Tibial nerve (tissue), 4 donors: Measurements from ENCODE around the gene AKR1E2. TPM values are rescaled to one million over a fixed set of nuclear protein-coding genes. Genes with fewer than 3 reads are reported as not detected.

ENCODE experiments used
- DNase-seq, 2 donors: peaks; one replicate each; pipeline ENCODE4 v3.0.0-alpha.2; 2019; ENCODE audit warnings: low spot score in 2 of 2
- H3K27ac ChIP-seq, 4 donors: fragments of 200-600 bp; sonication (generic) in 3 of 4; one replicate each; pipeline ENCODE4 v1.5.1; 2017 to 2019; ENCODE audit warnings: mild to moderate bottlenecking in 1 of 4
- H3K27me3 ChIP-seq, 2 donors: fragments of 200-600 bp; sonication (generic) in 1 of 2; one replicate each; pipeline versions ENCODE4 v1.5.1 to v1.6.0; 2017 to 2019
- H3K36me3 ChIP-seq, 3 donors: fragments of 200-600 bp; sonication (generic); one replicate each; pipeline ENCODE4 v1.5.1; 2018 to 2019
- H3K4me1 ChIP-seq, 4 donors: fragments of 200-600 bp; sonication (generic) in 3 of 4; one replicate each; pipeline ENCODE4 v1.5.1; 2017 to 2019
- H3K4me3 ChIP-seq, 4 donors: fragments of 200-600 bp; sonication (generic) in 3 of 4; one replicate each; pipeline ENCODE4 v1.5.1; 2017 to 2019; ENCODE audit warnings: mild to moderate bottlenecking in 1 of 4, moderate library complexity in 1 of 4
- H3K9me3 ChIP-seq, 4 donors: fragments of 200-600 bp; sonication (generic) in 3 of 4; one replicate each; pipeline ENCODE4 v1.5.1; 2017 to 2019
- CTCF ChIP-seq, 5 experiments: fragments of 200-600 bp in 3 of 5; fragments of 450-650 bp in 2 of 5; sonication (generic) in 3 of 5; IDR thresholded peaks; one replicate each; pipeline ENCODE4 v1.5.1; 2016 to 2019; ENCODE audit warnings: antibody characterized with exemption in 5 of 5, mild to moderate bottlenecking in 3 of 5, moderate library complexity in 2 of 5
- EP300 ChIP-seq, 2 donors: sonication (generic); formaldehyde crosslinking; IDR thresholded peaks; one replicate each; pipeline ENCODE4 v1.6.1; 2017; ENCODE audit warnings: antibody characterized with exemption in 2 of 2, mild to moderate bottlenecking in 1 of 2
- POLR2A ChIP-seq, 2 donors: fragments of 450-650 bp; IDR thresholded peaks; one replicate each; pipeline ENCODE4 v1.6.1; 2017; ENCODE audit warnings: antibody characterized with exemption in 2 of 2, mild to moderate bottlenecking in 2 of 2, moderate library complexity in 2 of 2
- WGBS, 2 donors: methylation state at CpG; one replicate each; pipeline ENCODE4 v1.1.5; 2018; 5-methylcytosine and 5-hydroxymethylcytosine counted together
- total RNA-seq, 4 donors: library from RNA; depleted of rRNA; stranded (reverse); fragments of >200 nt; gene quantifications; one replicate each; pipeline ENCODE4 v1.1.0, GENCODE V29; 2016

The AKR1E2 gene
- total RNA-seq, 4 donors from 2014 or later, result 12.7 to 24.3 (median 21.3) TPM

GRCh38 chr10:4819707-4820106 is 6.3 kb upstream of the AKR1E2 start:
- Histone ChIP-seq H3K9me3 (no peaks in the 10 kb centered on the region), H3K27me3 (no peaks in the 10 kb centered on the region), H3K4me1 (peaks cover 0 to 32% (median 9%) of the 10 kb centered on the region in 4 donors), H3K4me3 (no peak overlapping the region), H3K36me3 (no peaks in the 10 kb centered on the region), H3K27ac (peak overlapping the region in 2 of 4 donors; percentile 77 to 84)
- 82 to 83% methylated on average over 7 of the region's 7 CpGs for WGBS, 2 donors
- TF ChIP-seq EP300 (IDR thresholded peaks at IDR 0.05) (no peak), POLR2A (IDR thresholded peaks at IDR 0.05) (no peak), CTCF (IDR thresholded peaks at IDR 0.05) (no peak)
- no peak for DNase-seq

- no peaks in the 10 kb centered on the region for H3K9me3 ChIP-seq
- 20 to 22% methylated on average over 8 of the region's 8 CpGs for WGBS, 2 donors
- H3K27me3 ChIP-seq, result no peaks in the 10 kb centered on the region
- H3K4me1 ChIP-seq, result peaks cover 0 to 33% (median 10%) of the 10 kb centered on the region in 4 donors
- TF ChIP-seq EP300 (IDR thresholded peaks at IDR 0.05), result peak; percentile 16 to 94
- no peak for TF ChIP-seq POLR2A (IDR thresholded peaks at IDR 0.05)
- TF ChIP-seq CTCF (IDR thresholded peaks at IDR 0.05), result no peak
- H3K36me3 ChIP-seq, result no peaks in the 10 kb centered on the region
- H3K27ac ChIP-seq, result peak overlapping the region; percentile 5 to 84 (median 64)
- no peak overlapping the region for H3K4me3 ChIP-seq
- DNase-seq, result peak; percentile 23 to 60
Measured at GRCh38 chr10:4820804-4821401, 5.1 kb upstream of the AKR1E2 start.

- TF ChIP-seq EP300 (IDR thresholded peaks at IDR 0.05) (no peak), CTCF (IDR thresholded peaks at IDR 0.05) (no peak), POLR2A (IDR thresholded peaks at IDR 0.05) (no peak)
- 84 to 91% methylated on average over 5 of the region's 5 CpGs for WGBS, 2 donors
- no peaks in the 10 kb centered on the region for H3K9me3 ChIP-seq
- H3K27me3 ChIP-seq, result no peaks in the 10 kb centered on the region
- no peak for DNase-seq
- no peak overlapping the region for H3K4me3 ChIP-seq
- H3K4me1 ChIP-seq, result peaks cover 0 to 41% (median 11%) of the 10 kb centered on the region in 4 donors
- no peaks in the 10 kb centered on the region for H3K36me3 ChIP-seq
- peak overlapping the region in 1 of 4 donors; percentile 77 for H3K27ac ChIP-seq
Measured at GRCh38 chr10:4822208-4822607, 3.8 kb upstream of the AKR1E2 start.

- Histone ChIP-seq H3K27ac (peak overlapping the region in 1 of 4 donors; percentile 98), H3K27me3 (no peaks in the 10 kb centered on the region), H3K9me3 (no peaks in the 10 kb centered on the region), H3K36me3 (no peaks in the 10 kb centered on the region), H3K4me3 (no peak overlapping the region), H3K4me1 (peaks cover 0 to 50% (median 11%) of the 10 kb centered on the region in 4 donors)
- TF ChIP-seq EP300 (IDR thresholded peaks at IDR 0.05), result no peak
- no peak for TF ChIP-seq POLR2A (IDR thresholded peaks at IDR 0.05)
- no peak for TF ChIP-seq CTCF (IDR thresholded peaks at IDR 0.05)
- no peak for DNase-seq
- WGBS, 2 donors, result 93 to 99% methylated on average over 5 of the region's 5 CpGs
Measured at GRCh38 chr10:4824791-4825310, 1.2 kb upstream of the AKR1E2 start.

GRCh38 chr10:4825456-4825867 is 545 bp upstream of the AKR1E2 start:
- Histone ChIP-seq H3K27ac (peak overlapping the region in 2 of 4 donors; percentile 90 to 98), H3K9me3 (no peaks in the 10 kb centered on the region), H3K36me3 (no peaks in the 10 kb centered on the region), H3K4me1 (peaks cover 0 to 50% (median 5%) of the 10 kb centered on the region in 4 donors), H3K4me3 (peak overlapping the region in 2 of 4 donors; percentile 69 to 81), H3K27me3 (no peaks in the 10 kb centered on the region)
- no peak for TF ChIP-seq POLR2A (IDR thresholded peaks at IDR 0.05)
- TF ChIP-seq CTCF (IDR thresholded peaks at IDR 0.05), result no peak
- TF ChIP-seq EP300 (IDR thresholded peaks at IDR 0.05), result no peak
- WGBS, 2 donors, result 96 to 98% methylated on average over 16 of the region's 16 CpGs
- DNase-seq, result no peak
